Measurements from ENCODE around the gene ATP8A2.

Gene ATP8A2

GRCh38 chr13:25397763-25398162, 26.0 kb downstream of the ATP8A2 start:
- ATAC-seq (replicated peaks; ENCODE audit: extremely low read depth, poor library complexity, severe bottlenecking) (no peak), DNase-seq (ENCODE audit: low spot score in 2 of 2) (no peak)
- H3K36me3 Mint-ChIP-seq (ENCODE audit: insufficient read depth), result no peaks in the 10 kb centered on the region
- H3K27ac Mint-ChIP-seq (ENCODE audit: low read depth), result no peak overlapping the region
- no peak overlapping the region for H3K4me3 Mint-ChIP-seq
- H3K9me3 Mint-ChIP-seq, result no peaks in the 10 kb centered on the region
- no peaks in the 10 kb centered on the region for H3K4me1 Mint-ChIP-seq
- H3K27me3 Mint-ChIP-seq, result peaks cover 38% of the 10 kb centered on the region

GRCh38 chr13:25400925-25401324, 29.2 kb downstream of the ATP8A2 start:
- H3K4me3 Mint-ChIP-seq, result no peak overlapping the region
- no peak for ATAC-seq (replicated peaks; ENCODE audit: extremely low read depth, poor library complexity, severe bottlenecking)
- no peaks in the 10 kb centered on the region for H3K9me3 Mint-ChIP-seq
- no peak for DNase-seq (ENCODE audit: low spot score in 2 of 2)
- no peaks in the 10 kb centered on the region for H3K36me3 Mint-ChIP-seq (ENCODE audit: insufficient read depth)
- H3K4me1 Mint-ChIP-seq, result no peaks in the 10 kb centered on the region
- H3K27ac Mint-ChIP-seq (ENCODE audit: low read depth), result no peak overlapping the region
- peaks cover 50% of the 10 kb centered on the region for H3K27me3 Mint-ChIP-seq

GRCh38 chr13:25401958-25402357, 30.2 kb downstream of the ATP8A2 start:
- Mint-ChIP-seq H3K27me3 (peaks cover 53% of the 10 kb centered on the region), H3K9me3 (no peaks in the 10 kb centered on the region), H3K4me1 (no peaks in the 10 kb centered on the region), H3K27ac (ENCODE audit: low read depth) (no peak overlapping the region), H3K36me3 (ENCODE audit: insufficient read depth) (no peaks in the 10 kb centered on the region), H3K4me3 (no peak overlapping the region)
- ATAC-seq (replicated peaks; ENCODE audit: extremely low read depth, poor library complexity, severe bottlenecking), result no peak
- DNase-seq (ENCODE audit: low spot score in 2 of 2), result no peak

- H3K36me3 Mint-ChIP-seq (ENCODE audit: insufficient read depth), result no peaks in the 10 kb centered on the region
- no peak overlapping the region for H3K27ac Mint-ChIP-seq (ENCODE audit: low read depth)
- H3K4me3 Mint-ChIP-seq, result no peak overlapping the region
- no peaks in the 10 kb centered on the region for H3K4me1 Mint-ChIP-seq
- ATAC-seq (replicated peaks; ENCODE audit: extremely low read depth, poor library complexity, severe bottlenecking) (no peak), DNase-seq (ENCODE audit: low spot score in 2 of 2) (no peak)
- no peaks in the 10 kb centered on the region for H3K9me3 Mint-ChIP-seq
- H3K27me3 Mint-ChIP-seq, result peaks cover 27% of the 10 kb centered on the region
Observed at GRCh38 chr13:25406377-25406776, 34.6 kb downstream of the ATP8A2 start.

GRCh38 chr13:25409938-25410337, 38.2 kb downstream of the ATP8A2 start:
- no peak overlapping the region for H3K4me3 Mint-ChIP-seq
- H3K36me3 Mint-ChIP-seq (ENCODE audit: insufficient read depth), result no peaks in the 10 kb centered on the region
- peaks cover 15% of the 10 kb centered on the region for H3K27me3 Mint-ChIP-seq
- no peaks in the 10 kb centered on the region for H3K4me1 Mint-ChIP-seq
- H3K9me3 Mint-ChIP-seq, result no peaks in the 10 kb centered on the region
- DNase-seq (ENCODE audit: low spot score in 2 of 2) (no peak), ATAC-seq (replicated peaks; ENCODE audit: extremely low read depth, poor library complexity, severe bottlenecking) (no peak)
- no peak overlapping the region for H3K27ac Mint-ChIP-seq (ENCODE audit: low read depth)

GRCh38 chr13:25415241-25415640, 43.5 kb downstream of the ATP8A2 start:
- Mint-ChIP-seq H3K36me3 (ENCODE audit: insufficient read depth) (no peaks in the 10 kb centered on the region), H3K4me1 (no peaks in the 10 kb centered on the region), H3K4me3 (no peak overlapping the region), H3K9me3 (no peaks in the 10 kb centered on the region), H3K27me3 (peaks cover 48% of the 10 kb centered on the region), H3K27ac (ENCODE audit: low read depth) (no peak overlapping the region)
- no peak for ATAC-seq (replicated peaks; ENCODE audit: extremely low read depth, poor library complexity, severe bottlenecking)
- no peak for DNase-seq (ENCODE audit: low spot score in 2 of 2)

GRCh38 chr13:25417535-25417934, 45.8 kb downstream of the ATP8A2 start:
- no peak for ATAC-seq (replicated peaks; ENCODE audit: extremely low read depth, poor library complexity, severe bottlenecking)
- Mint-ChIP-seq H3K4me1 (no peaks in the 10 kb centered on the region), H3K36me3 (ENCODE audit: insufficient read depth) (no peaks in the 10 kb centered on the region), H3K9me3 (no peaks in the 10 kb centered on the region), H3K4me3 (no peak overlapping the region), H3K27me3 (peaks cover 48% of the 10 kb centered on the region), H3K27ac (ENCODE audit: low read depth) (no peak overlapping the region)
- DNase-seq (ENCODE audit: low spot score in 2 of 2), result no peak

- no peaks in the 10 kb centered on the region for H3K4me1 Mint-ChIP-seq
- H3K27me3 Mint-ChIP-seq, result peaks cover 53% of the 10 kb centered on the region
- ATAC-seq (replicated peaks; ENCODE audit: extremely low read depth, poor library complexity, severe bottlenecking) (no peak), DNase-seq (ENCODE audit: low spot score in 2 of 2) (no peak)
- H3K9me3 Mint-ChIP-seq, result no peaks in the 10 kb centered on the region
- H3K27ac Mint-ChIP-seq (ENCODE audit: low read depth), result no peak overlapping the region
- H3K4me3 Mint-ChIP-seq, result no peak overlapping the region
- H3K36me3 Mint-ChIP-seq (ENCODE audit: insufficient read depth), result no peaks in the 10 kb centered on the region
Observed at GRCh38 chr13:25420161-25420560, 48.4 kb downstream of the ATP8A2 start.

GRCh38 chr13:25421612-25422011, 49.8 kb downstream of the ATP8A2 start:
- Mint-ChIP-seq H3K4me3 (no peak overlapping the region), H3K36me3 (ENCODE audit: insufficient read depth) (no peaks in the 10 kb centered on the region), H3K27me3 (peaks cover 43% of the 10 kb centered on the region), H3K4me1 (no peaks in the 10 kb centered on the region), H3K9me3 (no peaks in the 10 kb centered on the region), H3K27ac (ENCODE audit: low read depth) (no peak overlapping the region)
- DNase-seq (ENCODE audit: low spot score in 2 of 2) (no peak), ATAC-seq (replicated peaks; ENCODE audit: extremely low read depth, poor library complexity, severe bottlenecking) (no peak)

- ATAC-seq (replicated peaks; ENCODE audit: extremely low read depth, poor library complexity, severe bottlenecking), result no peak
- H3K36me3 Mint-ChIP-seq (ENCODE audit: insufficient read depth), result no peaks in the 10 kb centered on the region
Observed at GRCh38 chr13:25422153-25422552, 50.4 kb downstream of the ATP8A2 start.

GRCh38 chr13:25423831-25424230, 52.1 kb downstream of the ATP8A2 start:
- Mint-ChIP-seq H3K9me3 (no peaks in the 10 kb centered on the region), H3K4me3 (no peak overlapping the region), H3K27me3 (peaks cover 29% of the 10 kb centered on the region), H3K4me1 (no peaks in the 10 kb centered on the region), H3K27ac (ENCODE audit: low read depth) (no peak overlapping the region), H3K36me3 (ENCODE audit: insufficient read depth) (no peaks in the 10 kb centered on the region)
- ATAC-seq (replicated peaks; ENCODE audit: extremely low read depth, poor library complexity, severe bottlenecking) (no peak), DNase-seq (ENCODE audit: low spot score in 2 of 2) (no peak)

More at GRCh38 chr13:25422153-25422552, 50.4 kb downstream of the ATP8A2 start:
- Mint-ChIP-seq H3K27me3 (peaks cover 38% of the 10 kb centered on the region), H3K4me3 (no peak overlapping the region), H3K4me1 (no peaks in the 10 kb centered on the region), H3K27ac (ENCODE audit: low read depth) (no peak overlapping the region), H3K9me3 (no peaks in the 10 kb centered on the region)
- DNase-seq (ENCODE audit: low spot score in 2 of 2), result no peak

GRCh38 chr13:25429466-25429865, 57.7 kb downstream of the ATP8A2 start:
- Mint-ChIP-seq H3K9me3 (no peaks in the 10 kb centered on the region), H3K4me3 (no peak overlapping the region), H3K36me3 (ENCODE audit: insufficient read depth) (no peaks in the 10 kb centered on the region), H3K27ac (ENCODE audit: low read depth) (no peak overlapping the region), H3K27me3 (peaks cover 20% of the 10 kb centered on the region), H3K4me1 (no peaks in the 10 kb centered on the region)
- ATAC-seq (replicated peaks; ENCODE audit: extremely low read depth, poor library complexity, severe bottlenecking), result no peak
- no peak for DNase-seq (ENCODE audit: low spot score in 2 of 2)

GRCh38 chr13:25432691-25433090, 60.9 kb downstream of the ATP8A2 start:
- DNase-seq (ENCODE audit: low spot score in 2 of 2) (no peak), ATAC-seq (replicated peaks; ENCODE audit: extremely low read depth, poor library complexity, severe bottlenecking) (no peak)
- H3K4me1 Mint-ChIP-seq, result no peaks in the 10 kb centered on the region
- no peaks in the 10 kb centered on the region for H3K9me3 Mint-ChIP-seq
- H3K4me3 Mint-ChIP-seq, result no peak overlapping the region
- peaks cover 2% of the 10 kb centered on the region for H3K36me3 Mint-ChIP-seq (ENCODE audit: insufficient read depth)
- no peak overlapping the region for H3K27ac Mint-ChIP-seq (ENCODE audit: low read depth)
- H3K27me3 Mint-ChIP-seq, result peaks cover 41% of the 10 kb centered on the region

- Mint-ChIP-seq H3K4me1 (no peaks in the 10 kb centered on the region), H3K9me3 (no peaks in the 10 kb centered on the region), H3K27me3 (peaks cover 41% of the 10 kb centered on the region), H3K27ac (ENCODE audit: low read depth) (no peak overlapping the region), H3K4me3 (no peak overlapping the region), H3K36me3 (ENCODE audit: insufficient read depth) (peaks cover 2% of the 10 kb centered on the region)
- ATAC-seq (replicated peaks; ENCODE audit: extremely low read depth, poor library complexity, severe bottlenecking) (no peak), DNase-seq (ENCODE audit: low spot score in 2 of 2) (no peak)
Observed at GRCh38 chr13:25440061-25440460, 68.3 kb downstream of the ATP8A2 start.

Data from central memory CD8-positive, alpha-beta T cell (primary cell).